HAP-1 (cell line): ENCODE results near the gene TMEM267.
"Not testable (repeated sequence)": the region's sequence is repeated elsewhere in the genome, so short reads cannot be mapped to it uniquely, and the experiment has no call there.

Source experiments
- DNase-seq, 2 experiments: peaks; one replicate each; pipeline ENCODE4 v3.0.0-alpha.2; 2016 to 2020; ENCODE audit warnings: low spot score in 2 of 2
- H3K27me3 ChIP-seq: fragments of 250-450 bp; sonication (Bioruptor Pico); 2 replicates; pipeline ENCODE4 v1.5.1; 2020; ENCODE audit warnings: low read depth, mild to moderate bottlenecking, moderate library complexity
- H3K36me3 ChIP-seq: fragments of 250-450 bp; sonication (Bioruptor Pico); replicated peaks from 2 replicates; pipeline ENCODE4 v1.5.1; 2020; ENCODE audit warnings: mild to moderate bottlenecking
- H3K4me1 ChIP-seq: fragments of 250-450 bp; sonication (Bioruptor Pico); 2 replicates; pipeline ENCODE4 v1.5.1; 2020; ENCODE audit warnings: mild to moderate bottlenecking
- H3K4me3 ChIP-seq: fragments of 250-450 bp; sonication (Bioruptor Pico); 2 replicates; pipeline ENCODE4 v1.5.1; 2020; ENCODE audit warnings: mild to moderate bottlenecking, moderate library complexity
- H3K9me3 ChIP-seq: fragments of 250-450 bp; sonication (Bioruptor Pico); 2 replicates; pipeline ENCODE4 v1.5.1; 2020; ENCODE audit warnings: mild to moderate bottlenecking, moderate library complexity
- in situ Hi-C: fragments of 300-500 bp; cut with MboI; formaldehyde crosslinking; loops from 3 replicates; pipeline ENCODE4 v1.14.3; 2020; ENCODE audit warnings: low sequenced_read_pairs, inconsistent platforms, mixed read lengths

TMEM267 gene

GRCh38 chr5:43429016-43429415, 54.6 kb downstream of the TMEM267 start:
- H3K4me3 ChIP-seq: no peak overlapping the region
- H3K36me3 ChIP-seq: no peaks in the 10 kb centered on the region
- in situ Hi-C loops: no loop called here
- no peaks in the 10 kb centered on the region for H3K9me3 ChIP-seq
- DNase-seq: no peak
- no peaks in the 10 kb centered on the region for H3K4me1 ChIP-seq
- H3K27me3 ChIP-seq: no peaks in the 10 kb centered on the region

- H3K27me3 ChIP-seq: no peaks in the 10 kb centered on the region
- no peaks in the 10 kb centered on the region for H3K4me1 ChIP-seq
- no peaks in the 10 kb centered on the region for H3K9me3 ChIP-seq
- H3K4me3 ChIP-seq: no peak overlapping the region
- DNase-seq: no peak
- H3K36me3 ChIP-seq: no peaks in the 10 kb centered on the region
- in situ Hi-C loops: no loop called here
These were observed 56.4 kb downstream of the TMEM267 start for GRCh38 chr5:43427306-43427705.

GRCh38 chr5:43425983-43426382, 57.7 kb downstream of the TMEM267 start:
- no peak overlapping the region for H3K4me3 ChIP-seq
- in situ Hi-C loops: no loop called here
- DNase-seq: no peak
- no peaks in the 10 kb centered on the region for H3K36me3 ChIP-seq
- no peaks in the 10 kb centered on the region for H3K27me3 ChIP-seq
- H3K9me3 ChIP-seq: no peaks in the 10 kb centered on the region
- H3K4me1 ChIP-seq: no peaks in the 10 kb centered on the region

- H3K4me3 ChIP-seq, H3K27me3 ChIP-seq, H3K9me3 ChIP-seq, in situ Hi-C loops, DNase-seq, H3K4me1 ChIP-seq, H3K36me3 ChIP-seq: not testable (repeated sequence)
These were observed 60.6 kb downstream of the TMEM267 start for GRCh38 chr5:43423086-43423485.

GRCh38 chr5:43422143-43422542, 61.5 kb downstream of the TMEM267 start:
- Histone ChIP-seq H3K36me3 (no peaks in the 10 kb centered on the region), H3K9me3 (no peaks in the 10 kb centered on the region), H3K27me3 (no peaks in the 10 kb centered on the region), H3K4me1 (no peaks in the 10 kb centered on the region), H3K4me3 (no peak overlapping the region)
- in situ Hi-C loops: no loop called here
- DNase-seq: no peak

- Histone ChIP-seq H3K4me3 (no peak overlapping the region), H3K4me1 (no peaks in the 10 kb centered on the region), H3K9me3 (no peaks in the 10 kb centered on the region), H3K36me3 (no peaks in the 10 kb centered on the region), H3K27me3 (no peaks in the 10 kb centered on the region)
- in situ Hi-C loops: no loop called here
- DNase-seq: no peak
These were observed 62.1 kb downstream of the TMEM267 start for GRCh38 chr5:43421450-43422133.

- Histone ChIP-seq H3K9me3 (no peaks in the 10 kb centered on the region), H3K36me3 (no peaks in the 10 kb centered on the region), H3K4me3 (no peak overlapping the region), H3K4me1 (no peaks in the 10 kb centered on the region), H3K27me3 (no peaks in the 10 kb centered on the region)
- no peak for DNase-seq
- in situ Hi-C loops: no loop called here
These were observed 63.4 kb downstream of the TMEM267 start for GRCh38 chr5:43420241-43420640.

GRCh38 chr5:43418561-43418960, 65.1 kb downstream of the TMEM267 start:
- in situ Hi-C loops: no loop called here
- H3K4me3 ChIP-seq: no peak overlapping the region
- H3K36me3 ChIP-seq: no peaks in the 10 kb centered on the region
- H3K27me3 ChIP-seq: no peaks in the 10 kb centered on the region
- H3K4me1 ChIP-seq: no peaks in the 10 kb centered on the region
- no peak for DNase-seq
- no peaks in the 10 kb centered on the region for H3K9me3 ChIP-seq

- no peaks in the 10 kb centered on the region for H3K27me3 ChIP-seq
- no peaks in the 10 kb centered on the region for H3K9me3 ChIP-seq
- no peak for DNase-seq
- H3K4me1 ChIP-seq: no peaks in the 10 kb centered on the region
- no peaks in the 10 kb centered on the region for H3K36me3 ChIP-seq
- H3K4me3 ChIP-seq: no peak overlapping the region
- in situ Hi-C loops: no loop called here
These were observed 66.8 kb downstream of the TMEM267 start for GRCh38 chr5:43416803-43417394.

GRCh38 chr5:43415935-43416802, 67.5 kb downstream of the TMEM267 start:
- H3K36me3 ChIP-seq: no peaks in the 10 kb centered on the region
- no peak for DNase-seq
- H3K4me1 ChIP-seq: no peaks in the 10 kb centered on the region
- in situ Hi-C loops: no loop called here
- no peak overlapping the region for H3K4me3 ChIP-seq
- no peaks in the 10 kb centered on the region for H3K27me3 ChIP-seq
- no peaks in the 10 kb centered on the region for H3K9me3 ChIP-seq

GRCh38 chr5:43413966-43414365, 69.7 kb downstream of the TMEM267 start:
- H3K9me3 ChIP-seq: no peaks in the 10 kb centered on the region
- H3K36me3 ChIP-seq: no peaks in the 10 kb centered on the region
- no peak for DNase-seq
- in situ Hi-C loops: no loop called here
- H3K4me3 ChIP-seq: no peak overlapping the region
- H3K4me1 ChIP-seq: no peaks in the 10 kb centered on the region
- H3K27me3 ChIP-seq: no peaks in the 10 kb centered on the region

- DNase-seq: no peak
- H3K4me3 ChIP-seq: no peak overlapping the region
- in situ Hi-C loops: no loop called here
- H3K27me3 ChIP-seq: no peaks in the 10 kb centered on the region
- no peaks in the 10 kb centered on the region for H3K4me1 ChIP-seq
- H3K9me3 ChIP-seq: no peaks in the 10 kb centered on the region
- H3K36me3 ChIP-seq: no peaks in the 10 kb centered on the region
These were observed 71.0 kb downstream of the TMEM267 start for GRCh38 chr5:43412644-43413043.

GRCh38 chr5:43412156-43412555, 71.5 kb downstream of the TMEM267 start, which contains the start of gene CCL28:
Gene CCL28, minus strand, starts transcription at chr5:43412391. Its CDS starts 75 bp downstream, at chr5:43412316.
- Histone ChIP-seq H3K9me3 (no peaks in the 10 kb centered on the region), H3K27me3 (no peaks in the 10 kb centered on the region), H3K4me1 (no peaks in the 10 kb centered on the region), H3K36me3 (no peaks in the 10 kb centered on the region), H3K4me3 (no peak within 1 kb of the TSS)
- in situ Hi-C loops: no loop called here
- DNase-seq: no peak

- H3K9me3 ChIP-seq: no peaks in the 10 kb centered on the region
- H3K27me3 ChIP-seq: no peaks in the 10 kb centered on the region
- no peaks in the 10 kb centered on the region for H3K36me3 ChIP-seq
- no peaks in the 10 kb centered on the region for H3K4me1 ChIP-seq
- in situ Hi-C loops: no loop called here
- DNase-seq: no peak
- no peak overlapping the region for H3K4me3 ChIP-seq
These were observed 72.2 kb downstream of the TMEM267 start for GRCh38 chr5:43411495-43411894.
